HL-60 (cell line): ENCODE measurements around the gene THRB.

Source experiments
- DNase-seq, 2 experiments: peaks; one replicate each; pipeline ENCODE4 v3.0.0-alpha.2; 2010 to 2020; ENCODE audit warnings: low read depth in 1 of 2, low spot score in 1 of 2
- H3K27ac ChIP-seq: fragments of 250-450 bp; sonication (Bioruptor Pico); replicated peaks from 2 replicates; pipeline ENCODE4 v1.5.1; 2020; ENCODE audit warnings: mild to moderate bottlenecking, moderate library complexity
- H3K27me3 ChIP-seq: fragments of 250-450 bp; sonication (Bioruptor Pico); 2 replicates; pipeline ENCODE4 v1.5.1; 2021; ENCODE audit warnings: mild to moderate bottlenecking, moderate library complexity; ENCODE audit not compliant: insufficient read depth, poor library complexity, severe bottlenecking
- H3K4me3 ChIP-seq: replicated peaks from 2 replicates; pipeline ENCODE4 v1.5.1; 2011; ENCODE audit warnings: mild to moderate bottlenecking, control low read depth, low read length; ENCODE audit not compliant: insufficient read depth
- CTCF ChIP-seq: IDR thresholded peaks from one replicate; pipeline ENCODE4 v1.5.1; 2011; ENCODE audit warnings: low read length, control low read depth, inconsistent platforms; ENCODE audit not compliant: insufficient read depth
- GABPA ChIP-seq: IDR thresholded peaks from 2 replicates; pipeline ENCODE4 v1.6.1; 2012; ENCODE audit warnings: low read depth
- POLR2AphosphoS5 ChIP-seq: IDR thresholded peaks from 2 replicates; pipeline ENCODE4 v1.6.1; 2012; ENCODE audit warnings: low read depth
- REST ChIP-seq: IDR thresholded peaks from 2 replicates; pipeline ENCODE4 v1.6.1; 2012; ENCODE audit warnings: low read depth; ENCODE audit not compliant: insufficient replicate concordance
- SPI1 ChIP-seq: IDR thresholded peaks from 2 replicates; pipeline ENCODE4 v1.6.1; 2012; ENCODE audit warnings: low read depth, mild to moderate bottlenecking, borderline replicate concordance

The THRB gene

GRCh38 chr3:24088782-24089181 lies 405.9 kb downstream of the THRB start:
- Histone ChIP-seq H3K27me3 (peaks cover 4% of the 10 kb centered on the region), H3K4me3 (no peak overlapping the region), H3K27ac (no peak overlapping the region)
- TF ChIP-seq POLR2AphosphoS5 = no peak
- TF ChIP-seq REST = no peak
- no peak for TF ChIP-seq CTCF
- no peak for TF ChIP-seq GABPA
- DNase-seq = peak in 1 of 2 experiments; percentile 10

- TF ChIP-seq SPI1 (no peak), REST (no peak), CTCF (no peak), POLR2AphosphoS5 (no peak), GABPA (no peak)
- peaks cover 4% of the 10 kb centered on the region for H3K27me3 ChIP-seq
Observed at GRCh38 chr3:24087469-24087868, 407.2 kb downstream of the THRB start.

GRCh38 chr3:24086617-24087404 lies 407.8 kb downstream of the THRB start:
- no peak for DNase-seq
- TF ChIP-seq POLR2AphosphoS5 (no peak), GABPA (no peak), REST (no peak), CTCF (no peak), SPI1 (no peak)
- Histone ChIP-seq H3K27ac (no peak overlapping the region), H3K27me3 (peaks cover 4% of the 10 kb centered on the region), H3K4me3 (no peak overlapping the region)

More at GRCh38 chr3:24087469-24087868, 407.2 kb downstream of the THRB start:
- Histone ChIP-seq H3K27ac (no peak overlapping the region), H3K4me3 (no peak overlapping the region)
- DNase-seq = no peak
